NCI-H2171 (cell line): ENCODE data around the gene RNF215.
"Not testable (repeated sequence)": the region's sequence is repeated elsewhere in the genome, so short reads cannot be mapped to it uniquely, and the experiment has no call there.

Source experiments
- DNase-seq: peaks from one replicate; lab custom pipeline; 2025; lab: John Stamatoyannopoulos, UW

RNF215 gene

GRCh38 chr22:30357650-30358215, 29.5 kb downstream of the RNF215 start:
- DNase-seq: no peak

DNA sequence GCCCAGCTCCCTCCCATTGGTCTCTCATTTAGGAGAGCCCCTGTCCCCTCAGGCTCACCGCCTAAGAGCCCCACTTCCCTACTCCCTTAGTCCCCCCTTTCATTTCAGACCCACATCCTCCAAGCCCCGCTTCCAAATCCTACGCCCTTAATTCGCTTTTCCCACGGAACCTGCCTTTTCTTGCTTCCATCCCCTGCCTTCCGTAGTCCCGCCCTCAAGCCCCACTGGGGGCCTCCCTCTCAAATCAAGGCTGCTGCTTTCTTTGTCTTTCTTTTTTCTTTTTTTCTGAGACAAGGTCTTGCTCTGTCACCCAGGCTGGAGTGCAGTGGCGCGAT, 30.0 kb downstream of the RNF215 start:
- no peak for DNase-seq

GRCh38 chr22:30356449-30357235, 30.6 kb downstream of the RNF215 start, which contains the start of the genes CCDC157 and SF3A1:
TSS of gene CCDC157 (plus strand) at chr22:30357007. CDS start at chr22:30366001, 8,994 bp downstream.
TSS of gene SF3A1 (minus strand) at chr22:30356894. CDS start at chr22:30356792, 102 bp downstream.
- peak; percentile 91 for DNase-seq

DNA sequence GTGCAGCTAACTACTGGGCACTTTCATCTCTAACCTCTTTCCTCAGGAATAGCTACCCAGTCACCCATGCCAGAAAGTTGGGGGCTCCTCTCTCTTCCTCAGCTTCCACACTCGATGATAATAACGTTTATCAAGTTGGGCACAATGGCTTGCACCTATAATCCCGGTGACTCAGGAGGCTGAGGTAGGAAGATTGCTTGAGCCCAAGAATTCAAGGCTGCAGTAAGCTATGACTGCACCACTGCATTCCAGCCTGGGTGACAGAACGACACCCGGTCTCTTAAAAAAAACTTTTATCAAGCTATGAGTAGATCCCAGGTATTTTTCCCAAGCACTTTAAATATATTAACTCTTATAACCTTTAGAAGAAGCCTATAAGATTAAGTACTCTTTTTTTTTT, 32.6 kb downstream of the RNF215 start:
- DNase-seq: no peak

- no peak for DNase-seq
Observed at GRCh38 chr22:30351226-30351625, 36.0 kb downstream of the RNF215 start.

- no peak for DNase-seq
Observed at GRCh38 chr22:30348809-30349208, 38.4 kb downstream of the RNF215 start.

- DNase-seq: no peak
Observed at GRCh38 chr22:30348404-30348803, 38.8 kb downstream of the RNF215 start.

DNA sequence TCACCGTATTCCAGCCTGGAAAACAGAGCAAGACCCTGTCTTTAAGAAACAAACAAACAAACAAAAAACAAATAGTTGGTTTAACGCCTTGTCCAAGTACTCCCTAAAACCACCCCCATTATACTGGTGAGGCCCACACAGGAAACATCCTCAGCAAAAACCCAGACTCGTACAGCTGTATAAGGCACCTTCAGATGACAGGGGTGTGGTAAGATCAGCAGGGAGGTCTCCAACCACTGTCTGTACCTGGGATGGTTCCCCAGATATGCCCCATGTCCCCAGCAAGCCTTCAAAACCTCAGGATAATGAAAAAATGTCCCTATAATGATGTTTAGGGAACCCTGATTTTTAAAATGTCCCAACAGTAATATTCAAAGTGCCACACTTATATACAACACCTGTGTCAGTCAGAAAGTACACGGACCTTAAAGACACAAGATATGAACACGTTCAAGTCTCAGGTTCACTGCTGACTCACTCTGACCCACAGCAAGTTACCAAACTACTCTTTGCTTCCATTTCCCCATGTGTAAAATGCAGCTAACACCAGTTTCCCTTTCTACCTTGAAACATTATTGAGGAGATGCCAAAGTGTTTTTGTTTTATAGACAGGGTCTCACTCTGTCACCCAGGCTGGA, 39.8 kb downstream of the RNF215 start:
- no peak for DNase-seq

- no peak for DNase-seq
Observed at GRCh38 chr22:30344447-30345200, 42.6 kb downstream of the RNF215 start.

DNA sequence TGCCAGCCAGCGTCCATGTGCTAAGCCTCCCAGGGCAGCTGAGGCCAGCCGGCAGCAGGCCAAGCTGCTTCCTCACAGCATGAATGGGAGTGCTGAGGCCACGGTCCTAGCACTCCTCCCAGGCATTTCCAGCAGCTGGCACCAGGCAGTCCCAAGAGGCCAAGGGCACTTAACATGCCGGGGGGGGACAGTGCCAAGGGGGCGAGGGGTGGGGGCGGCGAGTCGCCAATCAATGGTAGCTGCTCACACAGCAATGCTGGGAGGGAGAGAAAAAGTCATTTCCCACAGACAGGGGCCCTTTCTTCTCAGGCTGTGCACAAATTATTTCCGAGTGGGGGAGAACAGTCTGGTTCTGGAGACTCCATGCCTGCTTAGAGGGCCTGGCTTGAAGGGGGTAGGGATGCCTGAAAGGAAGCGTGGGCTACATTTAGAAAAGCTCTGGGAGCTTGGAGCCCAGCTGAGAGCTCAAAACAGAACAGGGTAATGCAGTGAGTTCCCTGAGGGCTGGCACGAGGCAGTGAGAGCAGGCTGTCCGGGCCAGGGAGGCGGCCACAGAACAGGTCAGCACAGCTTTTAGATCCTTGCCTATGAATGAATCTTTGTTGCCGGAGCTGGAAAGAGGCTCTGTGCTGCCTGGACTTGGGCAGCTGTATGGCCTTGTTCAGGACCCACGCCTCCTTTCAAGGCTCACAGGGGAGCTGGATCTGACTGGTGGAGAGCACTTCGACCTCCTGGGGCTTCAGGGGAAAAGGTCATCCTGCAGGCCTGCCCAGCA, 46.1 kb downstream of the RNF215 start:
- no peak for DNase-seq

DNA sequence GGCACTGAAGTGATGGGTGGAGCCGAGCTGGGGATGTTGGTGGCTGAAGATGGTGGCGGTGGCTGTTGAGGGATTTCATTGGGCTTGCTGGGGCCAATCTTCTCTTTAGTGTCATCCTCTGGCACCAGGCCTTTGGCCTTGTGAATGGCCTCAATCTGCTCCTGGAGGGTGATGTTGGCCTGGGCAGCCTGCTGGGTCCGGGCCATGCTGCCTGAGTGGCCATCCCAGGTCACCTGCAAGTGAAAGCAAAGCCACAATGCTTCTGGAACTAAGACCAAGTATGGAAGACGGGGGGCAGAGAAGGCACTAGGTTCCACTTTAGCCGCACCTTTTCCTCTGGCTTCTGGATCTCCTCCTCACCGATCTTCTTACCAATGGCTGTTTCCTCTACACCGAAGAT, 48.4 kb downstream of the RNF215 start:
- no peak for DNase-seq

GRCh38 chr22:30338341-30338740, 48.9 kb downstream of the RNF215 start:
- not testable (repeated sequence) for DNase-seq

- DNase-seq: no peak
Observed at GRCh38 chr22:30337461-30337778, 49.8 kb downstream of the RNF215 start.

DNA sequence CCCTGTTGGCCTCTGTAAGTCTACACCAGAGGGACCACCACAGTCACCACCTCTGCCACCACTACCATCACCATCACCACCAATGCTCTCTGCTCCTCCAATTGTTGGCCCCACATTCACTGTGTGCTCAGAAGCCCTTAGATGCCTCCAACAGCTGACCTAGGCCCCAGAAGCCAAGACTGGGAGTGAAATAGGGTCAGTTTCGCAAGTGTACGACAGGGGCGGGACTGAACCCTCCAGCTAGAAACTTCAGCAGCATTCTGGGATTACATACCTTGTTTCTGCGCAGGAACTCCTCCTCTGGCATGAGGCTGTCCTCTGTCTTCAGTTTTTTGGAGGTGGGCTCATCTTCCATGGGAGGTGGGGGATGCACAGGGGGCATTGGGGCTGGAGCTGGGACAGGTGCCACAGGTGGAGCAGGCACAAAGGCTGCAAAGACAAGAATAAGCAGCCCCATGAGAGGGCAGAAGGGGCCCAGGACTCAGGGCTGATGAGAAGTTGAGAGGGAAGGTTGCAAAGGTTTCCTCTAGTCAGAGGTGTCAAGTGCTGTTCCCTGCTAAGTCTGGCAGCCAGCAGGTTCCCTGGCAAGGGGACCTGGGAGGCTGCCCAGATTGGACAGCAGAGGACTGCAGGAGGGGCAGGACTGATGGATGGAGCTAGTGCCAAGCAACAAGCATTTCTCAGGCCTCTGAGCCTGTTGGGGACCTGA, 50.3 kb downstream of the RNF215 start:
- DNase-seq: no peak

- DNase-seq: no peak
Observed at GRCh38 chr22:30335236-30335635, 52.0 kb downstream of the RNF215 start.

- no peak for DNase-seq
Observed at GRCh38 chr22:30334646-30335045, 52.6 kb downstream of the RNF215 start.

DNA sequence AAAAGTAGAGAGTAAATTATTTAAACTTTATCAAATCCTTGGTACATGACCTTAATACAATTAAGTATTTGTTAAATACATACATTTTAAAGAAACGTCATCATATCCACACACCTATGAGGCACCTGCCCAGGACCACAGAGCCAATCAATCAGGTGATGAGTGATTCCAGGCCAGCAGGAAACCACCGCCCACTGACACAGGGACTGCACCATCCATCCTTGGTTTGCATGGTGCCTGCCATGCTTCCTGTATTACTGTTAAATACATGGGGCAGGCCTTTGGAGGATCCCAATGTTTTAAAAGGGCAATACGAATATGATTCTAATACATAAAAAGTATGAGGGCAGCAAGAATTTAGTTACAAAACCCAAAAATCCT, 53.5 kb downstream of the RNF215 start:
- DNase-seq: no peak

DNA sequence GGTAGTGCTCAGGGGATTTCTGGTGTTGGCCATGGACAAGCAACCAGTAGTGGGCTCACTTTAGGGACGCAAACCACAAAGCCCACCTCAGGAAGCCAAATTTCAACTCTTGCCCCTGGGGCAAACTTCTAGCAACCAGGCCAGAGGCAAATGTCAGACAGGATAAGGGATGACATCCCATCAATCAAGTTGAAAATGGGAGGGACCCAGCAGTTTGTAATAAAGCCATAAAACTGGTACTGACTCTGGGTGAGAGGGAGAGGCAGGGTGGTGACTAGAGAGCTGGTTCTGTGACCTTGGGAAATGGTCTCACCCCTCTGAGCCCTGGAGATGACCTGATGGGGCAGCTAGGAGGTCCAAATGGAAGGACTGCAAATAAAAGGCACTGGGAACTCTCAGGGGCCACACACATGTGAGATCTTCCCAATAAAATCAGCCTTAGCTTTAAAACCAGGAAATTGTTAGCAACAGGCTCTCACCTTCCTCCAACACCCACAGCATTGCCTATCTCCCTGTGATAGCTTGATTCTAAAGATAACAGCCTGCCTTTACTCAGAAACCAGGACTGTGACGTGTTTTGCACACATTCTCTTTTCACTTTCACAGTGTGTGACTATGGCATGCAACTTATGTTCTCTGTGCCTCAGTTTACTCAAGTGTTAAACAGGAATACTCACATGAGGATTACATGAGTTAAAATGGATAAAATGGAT, 54.1 kb downstream of the RNF215 start:
- no peak for DNase-seq

DNA sequence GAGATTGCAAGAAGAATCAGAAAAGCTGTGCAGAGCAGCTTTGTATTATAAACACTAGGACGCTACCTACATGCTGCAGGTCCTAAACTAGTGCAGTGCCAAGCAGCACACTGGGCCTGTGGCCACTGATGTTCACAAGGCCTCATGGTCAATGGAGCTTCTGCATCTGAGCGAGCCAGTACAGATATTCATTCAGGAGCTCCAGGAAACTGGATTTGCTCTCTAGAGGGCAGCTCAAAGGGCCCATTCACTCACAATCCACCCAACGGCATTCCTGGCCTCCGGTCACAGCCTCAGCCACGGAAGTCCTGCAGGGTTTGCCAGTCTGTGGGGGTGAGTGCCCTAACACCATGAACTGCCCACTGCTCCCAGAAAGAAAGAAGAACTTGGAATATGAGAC, 54.7 kb downstream of the RNF215 start:
- no peak for DNase-seq
